IPS-NIHi7 (cell line): ENCODE results near the gene H6PD.
A peak's percentile ranks its signal among the peaks of the same experiment; 100 is the strongest.

Experiments
- DNase-seq: peaks from one replicate; pipeline ENCODE4 v3.0.0; 2012; ENCODE audit warnings: mixed read lengths; ENCODE audit errors: extremely low spot score

H6PD gene

GRCh38 chr1:9234223-9235095 is at the start of gene H6PD:
Gene H6PD, plus strand, starts transcription at chr1:9234774. Its CDS starts 10,161 bp downstream, at chr1:9244935.
- peak; percentile 98 for DNase-seq

GRCh38 chr1:9186082-9186859 is 48.3 kb upstream of the H6PD start:
- no peak for DNase-seq

GRCh38 chr1:9187004-9187403 is 47.6 kb upstream of the H6PD start:
- DNase-seq: no peak

GRCh38 chr1:9190234-9190633 is 44.3 kb upstream of the H6PD start:
- no peak for DNase-seq

GRCh38 chr1:9191231-9191630 is 43.3 kb upstream of the H6PD start:
- DNase-seq: no peak

- DNase-seq: no peak
Observed at GRCh38 chr1:9192578-9193232, 41.9 kb upstream of the H6PD start.

- DNase-seq: no peak
Observed at GRCh38 chr1:9193233-9193625, 41.3 kb upstream of the H6PD start.

GRCh38 chr1:9194024-9194423 is 40.5 kb upstream of the H6PD start:
- no peak for DNase-seq

GRCh38 chr1:9195651-9196050 is 38.9 kb upstream of the H6PD start:
- no peak for DNase-seq

- peak; percentile 70 for DNase-seq
Observed at GRCh38 chr1:9196129-9197040, 38.2 kb upstream of the H6PD start.

- DNase-seq: no peak
Observed at GRCh38 chr1:9197186-9198099, 37.1 kb upstream of the H6PD start.

- peak; percentile 77 for DNase-seq
Observed at GRCh38 chr1:9198538-9199361, 35.8 kb upstream of the H6PD start.

- no peak for DNase-seq
Observed at GRCh38 chr1:9200441-9200840, 34.1 kb upstream of the H6PD start.

- DNase-seq: no peak
Observed at GRCh38 chr1:9201401-9202239, 33.0 kb upstream of the H6PD start.

GRCh38 chr1:9202240-9202870 is 32.2 kb upstream of the H6PD start:
- no peak for DNase-seq

GRCh38 chr1:9203511-9203982 is 31.0 kb upstream of the H6PD start:
- no peak for DNase-seq

- no peak for DNase-seq
Observed at GRCh38 chr1:9204156-9204720, 30.3 kb upstream of the H6PD start.
